GM20431 (cell line): ENCODE results near the gene RPL27A.

Experiments used
- in situ Hi-C: fragments of 300-500 bp; cut with MseI, MboI; formaldehyde crosslinking; loops from one replicate; pipeline ENCODE4 v1.15.0; 2020; ENCODE audit warnings: low sequenced_read_pairs; ENCODE audit not compliant: unreplicated experiment

The RPL27A gene

DNA sequence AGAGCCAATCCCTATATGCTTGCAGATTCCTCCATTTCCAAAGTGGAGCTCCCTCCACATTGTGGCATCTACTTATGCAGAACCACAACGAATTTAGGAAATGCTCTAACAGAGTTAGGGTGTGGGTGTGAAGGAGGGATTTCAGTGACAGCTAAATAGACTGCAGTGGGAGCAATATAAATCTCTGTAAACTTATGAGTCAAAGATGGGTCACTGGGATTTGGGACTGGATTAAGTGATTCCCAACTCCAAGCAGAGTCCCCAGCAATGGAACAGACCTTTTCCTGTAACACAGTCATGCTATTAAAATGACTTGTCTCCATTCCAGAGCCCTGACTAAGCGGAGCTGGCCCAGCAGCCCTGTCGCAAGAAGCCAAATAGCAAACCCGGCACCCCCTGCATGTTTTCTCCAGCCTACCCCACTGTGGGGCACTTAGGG lies 36.6 kb downstream of the RPL27A start:
- in situ Hi-C loops = no loop called here

DNA sequence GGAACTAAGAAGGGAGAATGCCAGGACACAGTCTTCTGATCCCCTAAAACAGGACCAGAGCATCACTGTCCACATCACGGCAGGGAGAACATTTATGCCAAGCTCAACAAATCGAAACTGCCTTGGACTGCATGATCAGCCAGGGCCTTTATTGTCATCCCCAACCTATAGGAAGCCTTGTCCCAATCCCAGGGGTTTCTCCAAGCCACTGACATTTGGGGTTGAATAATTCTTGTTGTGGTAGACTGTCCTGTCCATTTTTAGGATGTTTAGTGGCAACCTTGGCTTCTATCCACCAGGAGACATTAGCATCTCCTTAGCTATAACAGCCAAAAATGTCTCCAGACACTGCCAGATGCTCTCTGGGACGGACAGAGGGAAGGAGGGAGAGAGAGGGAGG lies 37.1 kb downstream of the RPL27A start:
- in situ Hi-C loops = no loop called here

- in situ Hi-C loops = no loop called here
These were observed 37.8 kb downstream of the RPL27A start for GRCh38 chr11:8720352-8720751.

DNA sequence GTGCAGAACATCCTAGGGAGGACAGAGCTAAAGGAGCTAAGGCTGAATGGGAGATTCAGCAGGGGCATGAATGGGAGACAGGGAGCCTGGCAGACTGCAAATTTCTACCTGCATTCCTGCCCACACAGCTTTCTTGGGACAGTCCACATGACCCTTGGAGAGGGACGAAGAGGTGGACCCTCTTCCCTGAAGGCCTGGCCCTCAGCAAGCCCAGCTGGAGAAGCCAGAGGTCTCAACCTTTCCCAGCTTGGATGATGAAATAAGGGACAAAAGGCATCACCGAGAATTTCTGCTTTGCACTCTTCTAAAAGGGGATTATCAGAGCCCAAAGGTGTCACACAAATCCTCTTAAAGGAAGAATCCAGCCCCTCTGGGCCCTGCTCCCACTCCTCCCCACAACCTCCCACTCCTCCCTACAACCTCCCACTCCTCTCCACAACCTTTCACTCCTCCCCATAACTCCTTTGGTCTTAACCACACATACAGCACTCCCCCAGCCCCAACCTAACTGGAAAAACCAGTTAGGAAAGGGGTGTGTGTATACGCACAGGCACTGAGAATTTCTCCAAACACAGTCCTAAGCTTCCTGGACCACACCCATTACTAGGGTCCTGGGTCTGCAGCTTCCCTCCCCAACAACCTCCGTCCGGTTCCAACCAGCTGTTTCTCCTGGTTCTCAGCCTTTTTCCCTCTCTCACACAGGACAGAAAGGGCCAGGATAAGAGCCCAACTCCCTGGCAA lies 38.4 kb downstream of the RPL27A start:
- in situ Hi-C loops = no loop called here

DNA sequence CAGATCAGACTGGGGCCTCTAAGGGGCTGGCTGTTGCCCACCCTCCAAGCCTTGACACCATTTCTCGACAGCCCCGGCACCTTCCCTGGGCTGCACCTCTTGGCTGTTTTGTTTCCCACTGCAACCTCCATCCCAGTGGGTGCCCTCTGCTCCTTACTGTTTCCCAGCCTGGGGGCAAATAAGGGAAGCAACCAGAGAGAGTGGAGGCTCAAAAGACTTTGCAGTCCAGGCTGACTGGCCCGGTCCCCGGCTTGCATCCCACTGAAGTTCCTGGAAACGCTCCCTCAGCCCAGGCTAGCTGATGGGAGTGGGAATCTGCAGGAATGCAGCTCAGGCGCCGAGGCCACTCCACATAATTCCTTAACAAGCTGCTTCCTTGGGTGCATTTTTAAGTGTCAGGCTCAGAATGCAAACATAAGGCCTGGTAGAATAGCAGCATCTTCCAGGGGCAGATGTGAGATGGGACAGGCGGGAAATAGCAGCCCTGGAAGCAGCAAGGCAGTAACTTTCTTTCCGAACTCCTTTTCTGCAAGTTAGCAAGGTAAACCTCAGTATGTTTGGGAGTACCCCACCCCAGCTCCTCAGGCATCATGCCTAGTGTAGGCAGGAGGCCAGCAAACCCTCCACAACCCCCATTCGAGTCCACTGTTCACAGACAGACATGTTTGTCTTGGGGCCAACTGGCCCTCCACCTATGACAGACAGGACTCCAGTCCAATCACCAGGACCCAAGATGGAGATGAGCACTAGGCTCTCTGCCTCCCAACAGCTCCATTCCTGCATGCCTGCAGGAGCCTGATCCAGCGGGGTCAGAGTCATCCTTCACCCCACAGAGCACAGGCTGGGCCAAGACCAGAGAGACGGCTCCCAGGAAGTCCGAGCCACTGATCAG lies 39.3 kb downstream of the RPL27A start:
- in situ Hi-C loops = no loop called here

- in situ Hi-C loops = no loop called here
These were observed 40.2 kb downstream of the RPL27A start for GRCh38 chr11:8722809-8723208.

DNA sequence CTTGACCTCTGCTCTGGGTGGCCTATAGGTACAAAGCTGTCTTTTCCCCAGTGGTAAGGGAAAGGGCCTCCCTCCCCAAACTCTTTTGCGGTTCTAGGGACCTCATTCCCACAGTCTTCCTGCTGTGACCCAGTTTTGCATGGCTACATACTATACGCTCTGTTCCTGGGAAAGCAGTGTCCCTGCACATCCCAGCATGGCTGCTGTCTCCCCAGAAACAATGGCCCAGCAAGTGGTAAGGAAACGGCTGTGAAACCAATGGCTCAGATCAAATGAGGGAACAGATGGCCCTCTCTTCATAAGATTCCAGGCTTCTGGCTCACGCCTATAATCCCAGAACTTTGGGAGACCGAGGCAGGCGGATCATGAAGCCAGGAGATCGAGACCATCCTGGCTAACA lies 41.1 kb downstream of the RPL27A start:
- in situ Hi-C loops = no loop called here

- in situ Hi-C loops = no loop called here
These were observed 42.1 kb downstream of the RPL27A start for GRCh38 chr11:8724682-8725081.

DNA sequence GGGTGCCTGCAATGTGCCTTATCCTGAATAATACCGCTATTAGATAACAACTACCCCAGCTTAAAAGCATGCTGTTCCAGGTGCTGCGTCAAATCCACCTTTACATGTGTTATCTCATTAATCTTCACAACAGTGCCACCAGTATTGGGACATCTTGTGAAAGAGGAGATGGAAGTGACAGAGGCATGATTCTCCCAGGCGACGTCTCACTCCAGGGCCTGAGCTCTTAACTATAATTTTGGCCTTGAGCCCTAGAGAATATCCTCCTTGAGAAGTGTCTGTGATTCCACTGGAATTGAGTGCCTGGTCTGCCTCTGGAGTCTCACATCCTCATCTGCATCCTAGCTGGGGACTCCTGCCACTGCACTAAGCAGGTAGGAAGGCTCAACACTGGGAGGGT lies 43.8 kb downstream of the RPL27A start:
- in situ Hi-C loops = no loop called here

GRCh38 chr11:8728563-8728962 lies 46.0 kb downstream of the RPL27A start:
- in situ Hi-C loops = no loop called here

- in situ Hi-C loops = no loop called here
These were observed 46.5 kb downstream of the RPL27A start for GRCh38 chr11:8729067-8729466.

DNA sequence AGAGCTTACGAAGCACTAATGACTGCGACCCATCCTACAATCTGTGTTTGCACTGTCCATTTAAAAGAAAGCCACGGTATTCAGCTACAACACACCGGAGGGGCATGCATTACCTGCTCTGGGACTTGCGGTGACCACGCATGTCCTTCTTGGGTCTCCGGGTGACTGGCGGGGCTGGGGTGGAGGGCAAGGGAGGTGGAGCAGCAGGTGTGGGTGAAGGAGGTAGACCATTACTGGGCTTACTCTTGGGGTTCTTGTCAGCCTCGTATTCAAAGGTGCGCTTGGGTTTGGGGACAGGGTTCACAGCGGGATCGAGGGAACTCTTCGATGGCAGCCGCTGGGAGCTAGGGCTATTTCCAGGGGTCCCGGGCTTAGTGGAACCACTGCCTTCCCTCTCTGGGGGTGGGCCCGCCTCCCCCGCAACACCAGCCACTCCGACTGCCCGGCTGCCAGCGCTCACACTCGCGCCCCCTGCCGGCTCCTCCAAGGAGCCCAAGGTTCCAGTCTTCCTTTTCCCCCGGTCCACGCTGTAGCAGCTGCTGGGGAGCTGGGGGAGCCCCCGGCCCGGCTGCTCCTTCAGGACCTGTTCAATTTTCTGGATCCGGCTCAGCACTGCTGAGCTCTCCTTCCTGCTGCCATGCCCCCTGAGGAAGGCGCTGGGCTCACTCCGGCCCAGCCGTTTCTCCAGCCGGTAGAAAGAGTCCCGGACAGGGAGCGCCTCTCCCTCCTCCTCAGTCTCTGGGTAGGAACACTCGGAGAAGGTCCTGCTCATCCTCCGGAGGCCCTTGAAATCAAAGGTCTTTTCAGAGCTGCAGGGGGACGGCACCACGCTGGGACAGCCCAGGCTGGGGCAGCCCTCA lies 47.5 kb downstream of the RPL27A start:
- in situ Hi-C loops = no loop called here

DNA sequence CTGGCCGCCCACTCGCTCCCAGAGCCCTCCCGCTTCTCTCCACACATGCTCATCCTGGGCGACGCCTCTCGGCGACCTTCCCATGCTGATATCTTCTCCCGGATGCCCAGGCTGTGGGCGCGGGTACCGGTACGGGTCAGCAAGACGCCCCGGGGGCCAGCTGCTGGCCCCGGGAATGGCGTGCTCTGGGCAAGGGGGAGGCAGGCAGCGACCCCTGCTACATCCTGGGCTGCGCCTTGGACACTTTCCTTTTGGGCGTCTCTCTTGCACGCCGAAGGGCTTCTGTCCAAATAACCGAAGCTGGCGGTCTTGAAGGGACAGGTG lies 48.1 kb downstream of the RPL27A start:
- in situ Hi-C loops = no loop called here

DNA sequence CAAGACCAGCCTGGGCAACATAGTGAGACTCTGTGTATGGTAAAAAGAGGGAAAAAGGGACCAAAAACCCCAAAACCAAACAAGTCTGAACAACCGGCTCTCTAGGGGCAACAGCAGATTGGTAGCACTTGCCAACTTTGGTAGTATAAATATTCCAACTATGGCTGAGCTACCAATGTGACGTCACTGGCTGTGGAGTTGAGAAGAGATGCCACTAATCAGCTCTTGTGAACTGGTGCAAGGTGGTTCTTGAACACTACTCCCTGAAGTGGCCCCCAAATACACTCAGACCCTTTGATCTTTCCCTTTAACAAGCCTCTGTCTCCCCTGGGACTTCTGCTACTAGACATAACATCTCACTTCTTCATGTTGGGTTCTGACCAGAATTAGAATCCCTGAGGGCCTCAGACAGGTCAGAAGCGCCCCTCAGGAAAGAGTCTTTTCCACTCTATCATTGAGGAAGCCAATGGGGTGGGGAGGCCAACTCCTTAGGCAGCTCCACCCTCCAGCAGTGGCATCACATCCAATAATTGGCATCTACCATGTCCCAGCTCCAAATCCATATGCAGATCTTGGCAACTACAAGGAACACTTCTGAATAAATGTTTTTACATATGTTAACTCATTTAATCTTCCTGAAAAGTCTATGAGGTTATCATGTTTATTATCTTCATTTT lies 49.2 kb downstream of the RPL27A start:
- in situ Hi-C loops = no loop called here

- in situ Hi-C loops = no loop called here
These were observed 49.7 kb downstream of the RPL27A start for GRCh38 chr11:8732324-8732670.

DNA sequence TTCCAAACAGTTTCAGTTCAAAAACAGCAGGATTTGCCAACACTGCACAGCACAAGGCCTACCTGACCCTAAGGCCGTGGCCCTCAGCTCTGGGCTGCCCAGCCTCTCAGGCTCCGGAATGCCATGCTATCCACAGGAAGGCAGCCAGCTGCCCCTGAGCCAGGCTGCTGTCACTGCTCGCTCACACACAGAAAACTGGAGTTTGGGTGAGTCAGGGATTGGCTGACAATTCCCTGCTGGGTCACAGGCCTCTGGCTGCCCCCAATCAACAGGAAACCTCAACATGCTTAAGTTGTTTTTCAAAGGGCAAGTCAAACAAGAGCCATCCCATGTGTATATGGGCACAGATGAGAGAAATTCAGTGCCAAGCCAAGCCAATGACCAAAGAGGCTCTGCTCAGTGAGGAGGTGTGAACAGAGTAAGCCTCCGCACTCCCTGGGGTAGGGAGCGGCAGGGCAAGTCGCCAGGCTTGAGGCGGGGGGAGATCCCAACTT lies 50.2 kb downstream of the RPL27A start:
- in situ Hi-C loops = no loop called here

DNA sequence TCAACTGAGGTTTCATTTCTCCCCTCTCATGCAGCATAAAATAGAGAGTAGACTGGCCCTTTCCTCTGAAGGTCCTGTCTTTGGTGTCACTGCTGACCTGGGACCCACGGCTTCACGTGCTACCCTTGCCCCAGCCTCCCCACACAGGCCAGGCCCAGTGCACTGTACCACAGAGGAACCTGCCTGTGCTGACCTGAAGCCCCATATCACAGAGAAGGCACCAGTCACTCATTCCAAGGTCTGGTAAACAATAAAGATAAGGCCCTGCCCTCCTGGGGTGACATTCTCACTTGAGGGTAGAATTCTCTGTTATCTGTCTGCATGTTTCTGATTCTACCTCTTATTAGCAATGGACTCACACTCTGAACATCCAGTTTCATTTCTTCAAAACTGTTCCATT lies 51.3 kb downstream of the RPL27A start:
- in situ Hi-C loops = no loop called here

DNA sequence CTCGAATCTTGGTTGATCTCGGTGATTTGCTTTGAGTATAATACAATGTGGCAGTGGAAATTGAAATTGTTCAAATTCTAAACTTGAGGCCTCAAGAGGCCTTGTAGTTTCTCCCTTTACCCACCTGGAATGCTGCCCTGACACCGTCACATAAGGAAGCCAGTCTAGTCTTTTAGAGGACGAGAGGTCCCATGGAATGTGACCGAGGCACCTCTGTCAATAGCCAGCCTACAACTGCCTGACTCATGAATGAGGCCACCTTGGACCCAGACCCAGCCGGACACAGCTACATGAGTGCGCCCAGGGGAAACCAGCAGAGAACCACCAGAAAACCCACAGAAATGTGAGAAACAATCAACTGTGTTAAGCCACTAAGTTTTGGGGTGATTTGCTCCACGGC lies 52.5 kb downstream of the RPL27A start:
- in situ Hi-C loops = no loop called here

- in situ Hi-C loops = no loop called here
These were observed 56.8 kb downstream of the RPL27A start for GRCh38 chr11:8739309-8739793.
